Raji (cell line): ENCODE data around the gene RNF144B.

Experiments used
- POLR2A ChIP-seq: IDR thresholded peaks from 2 replicates; pipeline ENCODE4 v1.6.1; 2011; ENCODE audit warnings: low read depth, low read length, control low read depth; ENCODE audit not compliant: insufficient read depth

The RNF144B gene

DNA sequence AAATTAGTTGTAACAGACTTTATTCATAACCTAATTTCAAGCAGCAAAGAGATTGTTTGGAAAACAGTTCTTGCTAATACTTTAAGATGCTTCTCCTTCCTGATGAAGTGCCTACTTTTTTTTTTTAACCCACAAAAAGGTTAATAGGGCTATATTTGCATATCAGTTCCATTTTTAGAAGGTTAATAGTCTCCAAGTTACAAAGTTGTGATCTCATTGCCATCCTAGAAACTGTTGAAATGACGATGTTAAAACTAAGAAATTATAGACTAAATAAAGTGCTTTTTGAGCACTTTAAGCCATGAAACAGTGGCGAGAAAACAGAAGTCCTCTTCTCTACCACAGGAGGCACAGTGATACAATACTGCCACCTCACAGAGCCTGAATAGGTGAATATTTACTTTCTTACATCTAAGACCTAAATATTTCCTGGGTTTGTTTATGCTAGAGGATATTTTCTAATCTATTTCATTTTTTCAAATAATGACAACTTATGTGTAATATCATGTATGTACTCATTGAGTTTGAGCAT, 5.3 kb downstream of the RNF144B start:
- TF ChIP-seq POLR2A, result no peak

DNA sequence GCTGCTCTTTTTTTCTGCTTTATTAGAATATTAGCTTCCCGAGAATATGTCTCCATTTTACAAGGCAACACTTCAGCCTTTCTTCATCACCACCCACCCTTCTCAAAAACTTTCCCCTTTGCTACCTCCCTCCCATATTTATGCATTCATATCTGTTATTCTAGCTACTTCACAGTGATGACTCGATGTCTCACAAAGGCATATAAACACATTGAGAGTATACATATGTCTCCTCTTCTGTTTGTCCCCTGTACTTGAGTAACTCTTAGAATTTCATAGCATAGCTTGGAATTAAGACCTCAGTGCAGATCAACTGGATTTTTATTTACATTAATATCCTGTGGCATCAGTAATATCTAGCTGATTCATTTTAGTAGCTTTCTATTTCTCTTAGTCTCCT, 6.5 kb downstream of the RNF144B start:
- TF ChIP-seq POLR2A, result no peak

- TF ChIP-seq POLR2A, result no peak
Measured at GRCh38 chr6:18395177-18395855, 8.2 kb downstream of the RNF144B start.

GRCh38 chr6:18395856-18396197, 8.7 kb downstream of the RNF144B start:
- TF ChIP-seq POLR2A, result no peak

- TF ChIP-seq POLR2A, result no peak
Measured at GRCh38 chr6:18397701-18398100, 10.6 kb downstream of the RNF144B start.

DNA sequence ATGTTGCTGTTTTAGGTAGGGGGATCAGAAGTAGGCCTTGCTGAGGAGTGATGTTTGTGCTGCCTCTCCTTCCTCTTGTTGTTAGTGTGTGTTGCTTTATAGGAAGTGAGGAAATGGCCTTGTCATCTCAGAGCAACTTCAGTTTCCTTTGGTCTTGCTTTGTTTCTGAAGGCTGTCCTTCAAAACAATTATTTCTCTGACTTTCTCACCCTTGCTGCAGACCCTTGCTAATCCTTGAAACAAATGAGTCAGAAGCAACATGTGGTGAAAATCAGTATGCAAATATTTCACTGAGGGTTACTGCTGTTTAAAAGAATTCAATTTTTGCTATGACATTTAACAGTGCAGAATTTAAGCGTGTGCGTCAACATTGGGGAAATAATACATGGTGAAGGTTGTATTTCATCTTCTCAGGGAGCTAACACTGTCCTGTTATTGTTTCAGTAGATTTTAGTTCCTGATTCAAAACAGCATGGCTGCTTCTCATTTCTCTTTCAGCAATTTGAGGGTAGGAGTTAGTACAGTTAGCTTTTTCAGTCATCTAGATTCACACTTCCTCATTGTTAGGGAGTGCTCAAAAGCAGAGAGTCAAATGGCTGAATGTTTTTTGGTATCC, 13.8 kb downstream of the RNF144B start:
- TF ChIP-seq POLR2A, result no peak

GRCh38 chr6:18405477-18406293, 18.5 kb downstream of the RNF144B start:
- TF ChIP-seq POLR2A, result no peak

GRCh38 chr6:18406955-18407749, 20.0 kb downstream of the RNF144B start:
- TF ChIP-seq POLR2A, result no peak

GRCh38 chr6:18410412-18410811, 23.3 kb downstream of the RNF144B start:
- no peak for TF ChIP-seq POLR2A

DNA sequence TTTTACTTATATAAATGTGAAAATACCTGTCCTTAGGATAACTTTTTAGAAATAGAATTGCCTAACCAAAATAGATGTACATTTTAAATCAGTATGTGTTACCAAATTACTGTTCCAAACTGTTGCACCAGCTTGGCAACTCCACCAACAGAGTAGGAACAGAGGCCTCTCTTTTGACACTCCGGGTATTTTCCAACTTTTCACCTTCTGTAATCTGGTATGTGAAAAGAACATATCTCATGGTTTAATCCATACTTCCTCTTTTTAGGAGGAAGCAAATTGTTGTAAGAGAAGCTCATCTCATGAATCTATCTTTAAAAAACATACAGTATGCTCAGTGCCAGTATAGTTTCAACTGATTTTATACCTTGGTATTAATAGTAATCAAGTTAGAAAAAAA, 24.9 kb downstream of the RNF144B start:
- no peak for TF ChIP-seq POLR2A

DNA sequence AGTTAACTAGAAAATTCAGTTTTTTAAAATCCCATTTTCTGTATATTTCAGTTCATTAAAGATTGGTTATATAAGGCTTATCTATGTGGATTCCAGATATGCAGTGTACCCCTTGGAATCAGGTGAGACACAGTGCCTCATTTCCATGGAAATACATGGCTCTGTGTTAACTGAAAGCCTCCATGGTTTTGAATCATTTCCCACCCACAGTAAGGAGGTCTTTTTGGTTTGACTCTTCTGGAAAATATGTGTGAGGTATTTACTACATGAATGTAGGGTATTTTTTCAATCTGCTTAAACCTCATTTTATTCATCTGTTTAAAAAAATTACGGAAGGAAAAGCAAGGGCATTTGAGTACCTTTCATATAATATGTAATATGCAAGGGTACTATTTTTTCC, 25.5 kb downstream of the RNF144B start:
- TF ChIP-seq POLR2A, result no peak

DNA sequence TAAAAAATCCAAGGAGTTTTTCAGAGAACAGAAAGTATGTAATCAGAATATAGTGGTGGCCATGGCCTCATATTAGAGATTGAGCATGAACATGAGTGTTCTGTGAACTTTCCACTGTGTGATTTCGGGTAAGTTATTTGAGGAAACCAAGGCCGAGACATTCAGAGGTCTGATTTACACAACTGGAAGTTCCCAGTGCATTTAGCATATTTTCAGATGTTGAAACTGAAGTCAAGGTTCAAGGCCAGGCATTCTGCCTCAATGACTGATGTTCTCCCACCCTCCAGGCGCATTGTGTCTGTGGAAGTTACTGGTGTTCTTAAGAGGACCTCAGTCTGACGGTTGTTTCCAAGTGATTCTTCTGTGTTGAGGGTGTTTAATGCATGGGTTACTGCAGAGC, 26.2 kb downstream of the RNF144B start:
- TF ChIP-seq POLR2A, result no peak

- TF ChIP-seq POLR2A, result no peak
Measured at GRCh38 chr6:18414116-18414515, 27.0 kb downstream of the RNF144B start.

DNA sequence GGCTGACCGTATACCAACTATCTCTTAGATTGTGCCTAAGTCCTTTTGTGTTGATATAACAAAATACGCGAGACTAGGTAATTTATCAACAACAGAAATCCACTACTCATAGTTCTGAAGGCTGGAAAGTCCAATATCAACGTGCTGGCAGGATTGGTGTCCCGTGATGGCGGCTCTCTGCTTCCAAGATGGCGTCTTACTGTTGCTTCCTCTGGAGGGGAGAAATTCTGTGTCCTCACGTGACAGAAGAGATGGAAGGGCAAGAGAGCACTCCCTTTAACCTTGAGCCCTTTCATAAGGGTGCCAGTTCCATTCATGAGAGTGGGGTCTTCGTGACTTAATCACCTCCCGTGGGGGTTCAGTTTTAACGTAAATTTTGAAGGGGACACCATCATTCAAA, 28.1 kb downstream of the RNF144B start:
- TF ChIP-seq POLR2A, result no peak

DNA sequence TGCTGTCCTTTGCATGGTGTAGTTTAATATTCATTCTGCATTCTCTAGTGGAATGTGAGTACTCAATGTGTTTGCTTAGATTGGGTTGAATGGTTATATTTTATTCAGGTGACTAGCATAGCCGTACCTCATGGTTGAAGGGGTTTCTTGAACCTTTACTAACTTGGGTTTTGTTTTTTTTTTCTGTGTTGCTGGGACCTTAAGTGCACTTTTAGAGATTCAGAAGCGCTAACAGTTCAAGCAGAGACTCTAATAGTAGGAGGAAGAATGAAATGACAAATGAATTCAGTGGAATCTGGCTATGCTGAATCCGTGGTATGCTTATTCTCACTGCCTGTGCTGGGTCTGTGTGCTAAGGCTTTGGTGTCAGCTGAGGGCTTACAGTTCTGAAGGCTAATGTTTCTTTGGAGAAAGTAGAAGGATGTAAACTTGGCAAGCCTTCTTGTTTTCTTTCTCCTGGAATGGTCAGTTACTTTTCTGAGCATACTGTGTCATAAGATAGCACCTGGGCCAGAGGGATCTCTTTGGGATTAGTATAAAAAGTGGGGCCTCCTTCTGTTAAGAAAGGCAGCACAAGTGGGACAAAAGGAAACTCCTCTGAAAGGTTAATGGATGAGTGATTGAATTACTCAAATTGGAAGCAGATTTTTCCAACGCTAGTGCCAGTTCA, 28.7 kb downstream of the RNF144B start:
- TF ChIP-seq POLR2A, result no peak
